Embryonic facial prominence (tissue), 1 donor: ENCODE data around the gene MORN4.
"Not testable (repeated sequence)": the region's sequence is repeated elsewhere in the genome, so short reads cannot be mapped to it uniquely, and the experiment has no call there.

Experiments used
- DNase-seq: peaks from one replicate; pipeline ENCODE4 v3.0.0-alpha.2; 2016; ENCODE audit errors: extremely low spot score

MORN4 gene

GRCh38 chr10:97597778-97598177, 35.5 kb downstream of the MORN4 start:
- DNase-seq, result no peak

- no peak for DNase-seq
These were observed 36.9 kb downstream of the MORN4 start for GRCh38 chr10:97596101-97597082.

- no peak for DNase-seq
These were observed 39.9 kb downstream of the MORN4 start for GRCh38 chr10:97593421-97593820.

- no peak for DNase-seq
These were observed 42.4 kb downstream of the MORN4 start for GRCh38 chr10:97590748-97591495.

- no peak for DNase-seq
These were observed 43.1 kb downstream of the MORN4 start for GRCh38 chr10:97590082-97590747.

- no peak for DNase-seq
These were observed 43.8 kb downstream of the MORN4 start, which contains the start of gene C10orf62 for GRCh38 chr10:97589479-97589878. TSS of gene C10orf62 (plus strand) at chr10:97589721. CDS start at chr10:97589898, 177 bp downstream.

- no peak for DNase-seq
These were observed 46.1 kb downstream of the MORN4 start for GRCh38 chr10:97587183-97587582.

- no peak for DNase-seq
These were observed 47.9 kb downstream of the MORN4 start for GRCh38 chr10:97585439-97585811.

GRCh38 chr10:97584798-97585438, 48.4 kb downstream of the MORN4 start:
- DNase-seq, result no peak

- no peak for DNase-seq
These were observed 49.1 kb downstream of the MORN4 start, which contains the start of gene HOGA1 for GRCh38 chr10:97584060-97584797. TSS of gene HOGA1 (plus strand) at chr10:97584389. CDS start at chr10:97584704, 315 bp downstream.

- DNase-seq, result no peak
These were observed 49.8 kb downstream of the MORN4 start for GRCh38 chr10:97583476-97583875.

- DNase-seq, result no peak
These were observed 51.1 kb downstream of the MORN4 start for GRCh38 chr10:97582169-97582568.

- DNase-seq, result no peak
These were observed 52.6 kb downstream of the MORN4 start for GRCh38 chr10:97580421-97581367.

- no peak for DNase-seq
These were observed 55.0 kb downstream of the MORN4 start for GRCh38 chr10:97578171-97578844.

GRCh38 chr10:97577701-97578100, 55.6 kb downstream of the MORN4 start:
- no peak for DNase-seq

- DNase-seq, result not testable (repeated sequence)
These were observed 56.8 kb downstream of the MORN4 start for GRCh38 chr10:97576487-97576886.

GRCh38 chr10:97575127-97575668, 58.1 kb downstream of the MORN4 start:
- DNase-seq, result no peak

GRCh38 chr10:97574374-97575126, 58.8 kb downstream of the MORN4 start:
- no peak for DNase-seq
